ENCODE measurements around the gene BICC1. TPM values are rescaled to one million over a fixed set of nuclear protein-coding genes. Genes with fewer than 3 reads are reported as not detected.

The BICC1 gene
- total RNA-seq, 1 experiment from 2014 or later = not detected

DNA sequence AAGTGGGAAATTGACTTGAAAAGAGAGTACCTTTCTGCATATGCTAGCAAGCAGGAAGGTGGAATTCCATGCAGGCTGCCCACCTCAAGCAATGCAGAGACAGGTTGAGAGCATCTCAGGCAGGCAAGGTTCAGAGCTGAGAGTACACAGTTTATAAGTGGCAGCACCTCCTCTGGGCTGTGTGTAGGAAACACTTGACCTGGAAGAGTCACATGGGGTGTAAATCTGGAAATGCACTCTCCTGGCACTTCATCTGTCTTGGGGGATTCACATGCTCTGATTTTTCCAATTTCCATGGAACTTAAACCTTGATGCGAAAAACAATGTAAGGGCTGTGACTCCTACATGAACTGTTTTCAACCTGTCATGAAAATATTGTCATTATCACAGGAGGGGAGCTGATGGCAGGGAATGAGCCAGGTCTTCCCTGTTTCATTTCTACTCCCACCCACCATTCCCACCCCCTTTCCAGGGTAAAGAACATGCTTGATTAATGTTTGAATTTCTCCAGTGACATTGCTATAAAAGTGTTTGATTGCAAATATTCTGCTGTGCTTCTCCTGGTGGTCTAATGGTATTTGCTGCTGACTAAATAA, 328.3 kb downstream of the BICC1 start:
- H3K9ac ChIP-seq (ENCODE audit: low read length) = no peak overlapping the region
- intact Hi-C loops (cut with micrococcal nuclease) = no loop called here
- no peak for DNase-seq (ENCODE audit: low read depth, low spot score)
- no TSS peak for BruUV-seq (replicated peaks)
- H3K36me3 ChIP-seq (ENCODE audit: control insufficient read depth in 1 of 2, insufficient read depth in 2 of 2, low read length in 2 of 2) = no peaks in the 10 kb centered on the region
- H3K9me3 ChIP-seq (ENCODE audit: control insufficient read depth in 1 of 2, insufficient read depth in 1 of 2, low read depth in 1 of 2, low read length in 2 of 2) = no peaks in the 10 kb centered on the region
- no peaks in the 10 kb centered on the region for H3K4me1 ChIP-seq (ENCODE audit: control insufficient read depth in 1 of 2, insufficient read depth in 2 of 2, low read length in 2 of 2)
- TF ChIP-seq JUND (IDR thresholded peaks at IDR 0.05) (no peak), RAD21 (IDR thresholded peaks at IDR 0.05; ENCODE audit: low read depth) (no peak), ZNF274 (IDR thresholded peaks at IDR 0.05; ENCODE audit: low read depth, low read length) (no peak), CEBPB (IDR thresholded peaks at IDR 0.05; ENCODE audit: low read depth) (no peak), SRF (IDR thresholded peaks at IDR 0.05; ENCODE audit: low read depth) (no peak), POLR2AphosphoS5 (IDR thresholded peaks at IDR 0.05; ENCODE audit: low read depth, low read length) (no peak)
- TF ChIP-seq, protein P1, sequence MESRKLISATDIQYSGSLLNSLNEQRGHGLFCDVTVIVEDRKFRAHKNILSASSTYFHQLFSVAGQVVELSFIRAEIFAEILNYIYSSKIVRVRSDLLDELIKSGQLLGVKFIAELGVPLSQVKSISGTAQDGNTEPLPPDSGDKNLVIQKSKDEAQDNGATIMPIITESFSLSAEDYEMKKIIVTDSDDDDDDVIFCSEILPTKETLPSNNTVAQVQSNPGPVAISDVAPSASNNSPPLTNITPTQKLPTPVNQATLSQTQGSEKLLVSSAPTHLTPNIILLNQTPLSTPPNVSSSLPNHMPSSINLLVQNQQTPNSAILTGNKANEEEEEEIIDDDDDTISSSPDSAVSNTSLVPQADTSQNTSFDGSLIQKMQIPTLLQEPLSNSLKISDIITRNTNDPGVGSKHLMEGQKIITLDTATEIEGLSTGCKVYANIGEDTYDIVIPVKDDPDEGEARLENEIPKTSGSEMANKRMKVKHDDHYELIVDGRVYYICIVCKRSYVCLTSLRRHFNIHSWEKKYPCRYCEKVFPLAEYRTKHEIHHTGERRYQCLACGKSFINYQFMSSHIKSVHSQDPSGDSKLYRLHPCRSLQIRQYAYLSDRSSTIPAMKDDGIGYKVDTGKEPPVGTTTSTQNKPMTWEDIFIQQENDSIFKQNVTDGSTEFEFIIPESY (IDR thresholded peaks at IDR 0.05; ENCODE audit: extremely low read depth, insufficient replicate concordance, low read length) = no peak
- H2AFZ ChIP-seq (ENCODE audit: low read depth, low read length, poor library complexity, severe bottlenecking) = no peak overlapping the region
- CTCF ChIA-PET = no interaction called here
- H3K4me3 ChIP-seq (replicated peaks in 1 of 2; ENCODE audit: low read depth in 1 of 2, low read length in 2 of 2) = no peak overlapping the region
- H3K79me2 ChIP-seq (ENCODE audit: insufficient read depth, low read length) = no peaks in the 10 kb centered on the region
- no peaks in the 10 kb centered on the region for H3K9me2 ChIP-seq (ENCODE audit: insufficient read depth)
- no peak for ATAC-seq
- no peak overlapping the region for H3K4me2 ChIP-seq (ENCODE audit: low read length)
- POLR2A ChIA-PET = no interaction called here
- RAD21 ChIA-PET (ENCODE audit: low non-redundant PET in 1 of 2, low total read pairs in 2 of 2, uncharacterized antibody in 2 of 2, unreplicated experiment in 2 of 2) = no interaction called here
- no peaks in the 10 kb centered on the region for H4K20me1 ChIP-seq (ENCODE audit: insufficient read depth)
- H3K27ac ChIP-seq (ENCODE audit: low read depth, low read length) = no peak overlapping the region
- no peaks in the 10 kb centered on the region for H3K27me3 ChIP-seq (ENCODE audit: insufficient read depth, low read length)

DNA sequence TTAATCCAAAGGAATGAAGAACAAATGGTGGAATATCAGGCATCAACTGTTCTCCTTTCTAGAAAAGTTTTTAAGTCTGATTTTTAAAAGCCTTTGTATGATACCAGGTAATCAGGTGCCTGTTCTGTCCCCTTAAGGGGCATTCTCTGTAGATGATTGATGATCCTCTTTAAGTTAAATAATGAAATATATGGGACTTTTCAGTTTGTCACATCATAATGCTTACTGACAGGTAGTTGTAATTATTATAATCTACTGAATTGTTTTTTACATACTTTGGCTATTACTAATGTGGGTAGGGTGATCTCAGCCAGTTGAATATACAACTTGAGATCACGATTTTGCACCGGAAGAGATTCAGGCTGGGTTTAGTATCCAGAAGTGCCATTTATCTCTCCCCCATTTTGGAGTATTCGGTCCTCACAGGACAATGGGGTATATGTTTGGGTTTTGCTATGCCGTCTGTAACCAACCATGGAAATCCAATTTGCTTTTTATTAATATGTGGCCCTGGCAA, 330.2 kb downstream of the BICC1 start:
- POLR2A ChIA-PET = no interaction called here
- no TSS peak for BruUV-seq (replicated peaks)
- CTCF ChIA-PET = no interaction called here
- TF ChIP-seq FOSL1 (IDR thresholded peaks at IDR 0.05; ENCODE audit: low read depth) = no peak
- no peak for TF ChIP-seq ELF1 (IDR thresholded peaks at IDR 0.05; ENCODE audit: borderline replicate concordance, low read depth)
- TF ChIP-seq RAD21 (IDR thresholded peaks at IDR 0.05; ENCODE audit: low read depth) = no peak
- TF ChIP-seq ZNF274 (IDR thresholded peaks at IDR 0.05; ENCODE audit: low read depth, low read length) = no peak
- TF ChIP-seq, protein P2, sequence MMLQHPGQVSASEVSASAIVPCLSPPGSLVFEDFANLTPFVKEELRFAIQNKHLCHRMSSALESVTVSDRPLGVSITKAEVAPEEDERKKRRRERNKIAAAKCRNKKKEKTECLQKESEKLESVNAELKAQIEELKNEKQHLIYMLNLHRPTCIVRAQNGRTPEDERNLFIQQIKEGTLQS (IDR thresholded peaks at IDR 0.05) = no peak
- no peak for TF ChIP-seq POLR2AphosphoS5 (IDR thresholded peaks at IDR 0.05; ENCODE audit: low read depth, low read length)
- TF ChIP-seq SIN3A (IDR thresholded peaks at IDR 0.05; ENCODE audit: low read depth) = no peak
- TF ChIP-seq CBX3 (IDR thresholded peaks at IDR 0.05; ENCODE audit: low read depth) = no peak
- TF ChIP-seq TCF7L2 (IDR thresholded peaks at IDR 0.05; ENCODE audit: borderline replicate concordance, extremely low read depth, insufficient read depth, insufficient read length) = no peak
- TF ChIP-seq, protein P3, sequence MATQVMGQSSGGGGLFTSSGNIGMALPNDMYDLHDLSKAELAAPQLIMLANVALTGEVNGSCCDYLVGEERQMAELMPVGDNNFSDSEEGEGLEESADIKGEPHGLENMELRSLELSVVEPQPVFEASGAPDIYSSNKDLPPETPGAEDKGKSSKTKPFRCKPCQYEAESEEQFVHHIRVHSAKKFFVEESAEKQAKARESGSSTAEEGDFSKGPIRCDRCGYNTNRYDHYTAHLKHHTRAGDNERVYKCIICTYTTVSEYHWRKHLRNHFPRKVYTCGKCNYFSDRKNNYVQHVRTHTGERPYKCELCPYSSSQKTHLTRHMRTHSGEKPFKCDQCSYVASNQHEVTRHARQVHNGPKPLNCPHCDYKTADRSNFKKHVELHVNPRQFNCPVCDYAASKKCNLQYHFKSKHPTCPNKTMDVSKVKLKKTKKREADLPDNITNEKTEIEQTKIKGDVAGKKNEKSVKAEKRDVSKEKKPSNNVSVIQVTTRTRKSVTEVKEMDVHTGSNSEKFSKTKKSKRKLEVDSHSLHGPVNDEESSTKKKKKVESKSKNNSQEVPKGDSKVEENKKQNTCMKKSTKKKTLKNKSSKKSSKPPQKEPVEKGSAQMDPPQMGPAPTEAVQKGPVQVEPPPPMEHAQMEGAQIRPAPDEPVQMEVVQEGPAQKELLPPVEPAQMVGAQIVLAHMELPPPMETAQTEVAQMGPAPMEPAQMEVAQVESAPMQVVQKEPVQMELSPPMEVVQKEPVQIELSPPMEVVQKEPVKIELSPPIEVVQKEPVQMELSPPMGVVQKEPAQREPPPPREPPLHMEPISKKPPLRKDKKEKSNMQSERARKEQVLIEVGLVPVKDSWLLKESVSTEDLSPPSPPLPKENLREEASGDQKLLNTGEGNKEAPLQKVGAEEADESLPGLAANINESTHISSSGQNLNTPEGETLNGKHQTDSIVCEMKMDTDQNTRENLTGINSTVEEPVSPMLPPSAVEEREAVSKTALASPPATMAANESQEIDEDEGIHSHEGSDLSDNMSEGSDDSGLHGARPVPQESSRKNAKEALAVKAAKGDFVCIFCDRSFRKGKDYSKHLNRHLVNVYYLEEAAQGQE (IDR thresholded peaks at IDR 0.05; ENCODE audit: low read depth) = no peak
- TF ChIP-seq, protein P4, sequence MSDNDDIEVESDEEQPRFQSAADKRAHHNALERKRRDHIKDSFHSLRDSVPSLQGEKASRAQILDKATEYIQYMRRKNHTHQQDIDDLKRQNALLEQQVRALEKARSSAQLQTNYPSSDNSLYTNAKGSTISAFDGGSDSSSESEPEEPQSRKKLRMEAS (IDR thresholded peaks at IDR 0.05) = no peak

More for the DNA sequence above, 330.2 kb downstream of the BICC1 start:
- Histone ChIP-seq H3K4me3 (replicated peaks in 1 of 2; ENCODE audit: low read depth in 1 of 2, low read length in 2 of 2) (no peak overlapping the region), H3K4me1 (ENCODE audit: control insufficient read depth in 1 of 2, insufficient read depth in 2 of 2, low read length in 2 of 2) (no peaks in the 10 kb centered on the region), H3K27ac (ENCODE audit: low read depth, low read length) (no peak overlapping the region), H3K9ac (ENCODE audit: low read length) (no peak overlapping the region), H3K36me3 (ENCODE audit: control insufficient read depth in 1 of 2, insufficient read depth in 2 of 2, low read length in 2 of 2) (no peaks in the 10 kb centered on the region), H3K4me2 (ENCODE audit: low read length) (no peak overlapping the region), H2AFZ (ENCODE audit: low read depth, low read length, poor library complexity, severe bottlenecking) (no peak overlapping the region), H4K20me1 (ENCODE audit: insufficient read depth) (no peaks in the 10 kb centered on the region), H3K27me3 (ENCODE audit: insufficient read depth, low read length) (no peaks in the 10 kb centered on the region), H3K79me2 (ENCODE audit: insufficient read depth, low read length) (no peaks in the 10 kb centered on the region), H3K9me3 (ENCODE audit: control insufficient read depth in 1 of 2, insufficient read depth in 1 of 2, low read depth in 1 of 2, low read length in 2 of 2) (no peaks in the 10 kb centered on the region), H3K9me2 (ENCODE audit: insufficient read depth) (no peaks in the 10 kb centered on the region)
- RAD21 ChIA-PET (ENCODE audit: low non-redundant PET in 1 of 2, low total read pairs in 2 of 2, uncharacterized antibody in 2 of 2, unreplicated experiment in 2 of 2) = no interaction called here
- ATAC-seq = no peak
- DNase-seq (ENCODE audit: low read depth, low spot score) = no peak
- intact Hi-C loops (cut with micrococcal nuclease) = no loop called here
